HEK293 (cell line): Measurements from ENCODE around the gene FBXL7.

Source experiments
- CTCF ChIA-PET: fragments of 350-600 bp; formaldehyde crosslinking; extraction: SDS; loops from one replicate; lab custom pipeline; 2021; ENCODE audit warnings: antibody characterized with exemption; lab: Yijun Ruan, JAX
- POLR2A ChIA-PET: fragments of 300-600 bp; formaldehyde crosslinking; extraction: SDS; loops from one replicate; lab custom pipeline; 2020; ENCODE audit warnings: antibody characterized with exemption, inconsistent platforms; lab: Yijun Ruan, JAX
- H3K27ac ChIP-seq: fragments of 200-500 bp; sonication (Bioruptor generic); 2 replicates; pipeline ENCODE4 v1.5.1; 2014; ENCODE audit warnings: low read depth, low read length, control low read depth, inconsistent platforms; ENCODE audit errors: extremely low read depth
- H3K36me3 ChIP-seq, 2 experiments: fragments of 200-500 bp in 1 of 2; sonication (Bioruptor generic) in 1 of 2; 1 replicate in 1 of 2; 2 replicates in 1 of 2; pipeline ENCODE4 v1.5.1; 2014 to 2017; ENCODE audit warnings: inconsistent platforms in 2 of 2, low read length in 2 of 2; ENCODE audit not compliant: control insufficient read depth in 2 of 2, insufficient read depth in 1 of 2
- H3K4me1 ChIP-seq: fragments of 200-500 bp; sonication (Bioruptor generic); 2 replicates; pipeline ENCODE4 v1.5.1; 2014; ENCODE audit warnings: mild to moderate bottlenecking, low read length, inconsistent platforms; ENCODE audit not compliant: control insufficient read depth, insufficient read depth
- H3K4me3 ChIP-seq: 2 replicates; pipeline ENCODE4 v1.5.1; 2011; ENCODE audit warnings: low read depth, mild to moderate bottlenecking, control low read depth, low read length, moderate library complexity
- H3K9me3 ChIP-seq: fragments of 200-500 bp; sonication (Bioruptor generic); 2 replicates; pipeline ENCODE4 v1.5.1; 2014; ENCODE audit warnings: low read depth, low read length, inconsistent platforms; ENCODE audit not compliant: control insufficient read depth, insufficient read depth
- AEBP2 ChIP-seq: fragments of 450-650 bp; formaldehyde crosslinking; IDR thresholded peaks from 2 replicates; pipeline ENCODE4 v1.5.1; 2016; ENCODE audit warnings: missing biosample characterization, missing genetic modification characterization, borderline replicate concordance
- FEZF1 ChIP-seq: fragments of 450-650 bp; formaldehyde crosslinking; IDR thresholded peaks from 2 replicates; pipeline ENCODE4 v1.5.1; 2016; ENCODE audit warnings: missing biosample characterization, missing genetic modification characterization
- GLI2 ChIP-seq: fragments of 450-650 bp; formaldehyde crosslinking; IDR thresholded peaks from 2 replicates; pipeline ENCODE4; 2017; ENCODE audit warnings: missing biosample characterization, missing genetic modification characterization, low read depth, borderline replicate concordance
- GLIS2 ChIP-seq: fragments of 450-650 bp; formaldehyde crosslinking; IDR thresholded peaks from 2 replicates; pipeline ENCODE4 v1.5.1; 2016; ENCODE audit warnings: missing biosample characterization, missing genetic modification characterization
- HOXA7 ChIP-seq: sonication (generic); formaldehyde crosslinking; IDR thresholded peaks from 2 replicates; pipeline ENCODE4 v1.8.1; 2022; ENCODE audit warnings: missing genetic modification reagents, borderline replicate concordance
- INSM2 ChIP-seq: fragments of 450-650 bp; formaldehyde crosslinking; IDR thresholded peaks from 2 replicates; pipeline ENCODE4 v1.5.1; 2016; ENCODE audit warnings: missing biosample characterization, missing genetic modification characterization
- KLF17 ChIP-seq: fragments of 450-650 bp; formaldehyde crosslinking; IDR thresholded peaks from 2 replicates; pipeline ENCODE4 v1.5.1; 2016; ENCODE audit warnings: missing biosample characterization, missing genetic modification characterization
- OVOL3 ChIP-seq: fragments of 450-650 bp; formaldehyde crosslinking; IDR thresholded peaks from 2 replicates; pipeline ENCODE4 v1.5.1; 2016; ENCODE audit warnings: missing biosample characterization, missing genetic modification characterization
- TCF7L2 ChIP-seq: IDR thresholded peaks from 2 replicates; pipeline ENCODE4 v1.6.1; 2011; ENCODE audit warnings: low read depth, mild to moderate bottlenecking, inconsistent platforms, low read length, moderate library complexity, borderline replicate concordance
- ZBTB17 ChIP-seq: fragments of 450-650 bp; formaldehyde crosslinking; IDR thresholded peaks from 2 replicates; pipeline ENCODE4 v1.5.1; 2016; ENCODE audit warnings: missing biosample characterization, missing genetic modification characterization
- ZBTB20 ChIP-seq: fragments of 450-650 bp; formaldehyde crosslinking; IDR thresholded peaks from 2 replicates; pipeline ENCODE4 v1.5.1; 2016; ENCODE audit warnings: missing biosample characterization, missing genetic modification characterization
- ZBTB8A ChIP-seq: fragments of 450-650 bp; formaldehyde crosslinking; IDR thresholded peaks from 2 replicates; pipeline ENCODE4 v1.5.1; 2016; ENCODE audit warnings: missing biosample characterization, missing genetic modification characterization
- ZEB2 ChIP-seq: fragments of 450-650 bp; formaldehyde crosslinking; IDR thresholded peaks from 2 replicates; pipeline ENCODE4 v1.5.1; 2016; ENCODE audit warnings: missing biosample characterization, missing genetic modification characterization
- ZFP3 ChIP-seq: fragments of 450-650 bp; formaldehyde crosslinking; IDR thresholded peaks from 2 replicates; pipeline ENCODE4 v1.5.1; 2016; ENCODE audit warnings: low read depth, missing biosample characterization, missing genetic modification characterization
- ZNF155 ChIP-seq: fragments of 450-650 bp; formaldehyde crosslinking; IDR thresholded peaks from 2 replicates; pipeline ENCODE4 v1.5.1; 2016; ENCODE audit warnings: missing biosample characterization, missing genetic modification characterization
- ZNF266 ChIP-seq: fragments of 450-650 bp; formaldehyde crosslinking; IDR thresholded peaks from 2 replicates; pipeline ENCODE4 v1.5.1; 2016; ENCODE audit warnings: missing biosample characterization, missing genetic modification characterization, low read depth
- ZNF274 ChIP-seq, 2 experiments: fragments of 200-500 bp in 1 of 2; fragments of 450-650 bp in 1 of 2; sonication (Bioruptor generic) in 1 of 2; formaldehyde crosslinking in 1 of 2; IDR thresholded peaks; 2 replicates each; pipeline versions ENCODE4 v1.5.1 to v1.6.1; 2014 to 2016; ENCODE audit warnings: borderline replicate concordance in 1 of 2, inconsistent platforms in 1 of 2, low read length in 1 of 2, missing biosample characterization in 1 of 2, missing genetic modification characterization in 1 of 2
- ZNF324 ChIP-seq: fragments of 450-650 bp; formaldehyde crosslinking; IDR thresholded peaks from 2 replicates; pipeline ENCODE4 v1.5.1; 2016; ENCODE audit warnings: missing biosample characterization, missing genetic modification characterization
- ZNF404 ChIP-seq: fragments of 450-650 bp; formaldehyde crosslinking; IDR thresholded peaks from 2 replicates; pipeline ENCODE4 v1.5.1; 2017; ENCODE audit warnings: missing biosample characterization, missing genetic modification characterization
- ZNF501 ChIP-seq: fragments of 450-650 bp; formaldehyde crosslinking; IDR thresholded peaks from 2 replicates; pipeline ENCODE4 v1.5.1; 2016; ENCODE audit warnings: missing biosample characterization, missing genetic modification characterization
- ZNF544 ChIP-seq: fragments of 450-650 bp; formaldehyde crosslinking; IDR thresholded peaks from 2 replicates; pipeline ENCODE4 v1.5.0; 2017; ENCODE audit warnings: missing biosample characterization, missing genetic modification characterization
- ZNF555 ChIP-seq: fragments of 450-650 bp; formaldehyde crosslinking; conservative IDR thresholded peaks from 2 replicates; pipeline ENCODE4 v1.5.1; 2017; ENCODE audit warnings: missing biosample characterization, mild to moderate bottlenecking, missing genetic modification characterization, inconsistent platforms
- ZNF571 ChIP-seq: fragments of 450-650 bp; formaldehyde crosslinking; IDR thresholded peaks from 2 replicates; pipeline ENCODE4 v1.5.0; 2017; ENCODE audit warnings: missing biosample characterization, missing genetic modification characterization
- ZNF785 ChIP-seq: fragments of 450-650 bp; formaldehyde crosslinking; IDR thresholded peaks from 2 replicates; pipeline ENCODE4 v1.5.1; 2016; ENCODE audit warnings: missing biosample characterization, missing genetic modification characterization
- ZSCAN30 ChIP-seq: fragments of 450-650 bp; IDR thresholded peaks from 2 replicates; pipeline ENCODE4 v1.5.1; 2018; ENCODE audit warnings: missing biosample characterization, mild to moderate bottlenecking, missing genetic modification characterization, moderate library complexity
- ZXDB ChIP-seq: fragments of 450-650 bp; formaldehyde crosslinking; IDR thresholded peaks from 2 replicates; pipeline ENCODE4 v1.5.1; 2016; ENCODE audit warnings: missing biosample characterization, missing genetic modification characterization
- TF ChIP-seq, protein P1 (sequence below): fragments of 450-650 bp; formaldehyde crosslinking; IDR thresholded peaks from 2 replicates; pipeline ENCODE4 v1.5.1; 2016; ENCODE audit warnings: missing biosample characterization, missing genetic modification characterization
- TF ChIP-seq, protein P2 (sequence below): fragments of 450-650 bp; formaldehyde crosslinking; IDR thresholded peaks from 2 replicates; pipeline ENCODE4 v1.5.1; 2016; ENCODE audit warnings: missing biosample characterization, missing genetic modification characterization

The FBXL7 gene

DNA sequence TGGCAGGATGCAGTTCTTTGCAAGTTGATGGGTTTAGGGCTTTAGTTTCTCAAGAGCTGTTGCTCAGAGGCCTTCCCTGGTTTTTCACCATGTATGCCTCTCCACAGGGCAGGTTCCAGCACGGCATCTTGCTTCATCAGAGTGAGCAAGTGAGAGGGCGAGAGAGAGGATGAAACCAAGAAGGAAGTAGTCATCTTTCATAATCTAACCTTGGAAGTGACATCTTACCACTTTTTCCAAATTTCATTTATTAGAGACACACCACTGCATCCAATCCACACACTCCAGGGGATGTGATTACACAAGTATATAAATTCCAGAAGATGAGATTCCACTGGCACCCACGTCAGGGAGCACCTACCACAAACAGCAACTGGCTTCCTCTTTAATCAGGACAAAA, 385.2 kb downstream of the FBXL7 start:
- POLR2A ChIA-PET = no interaction called here

GRCh38 chr5:15886156-15886555, 386.2 kb downstream of the FBXL7 start:
- H3K9me3 ChIP-seq = no peaks in the 10 kb centered on the region; the same call in 1 of the 2 replicates
- ChIA-PET CTCF (interaction anchor here (0.7 kb wide), 1 partner anchor 36 kb away, joined by 3 read pairs; no protein-coding TSS in a partner anchor), POLR2A (no interaction called here)
- no peak overlapping the region for H3K4me3 ChIP-seq
- H3K36me3 ChIP-seq = no peaks in the 10 kb centered on the region
- no peak overlapping the region for H3K27ac ChIP-seq
- no peaks in the 10 kb centered on the region for H3K4me1 ChIP-seq
- TF ChIP-seq ZNF324 (tag by site-specific recombination) (no peak), ZXDB (tag by site-specific recombination) (no peak), HOXA7 (no peak), INSM2 (tag by site-specific recombination) (no peak), ZEB2 (tag by site-specific recombination) (no peak), OVOL3 (no peak), ZNF155 (tag by site-specific recombination) (no peak), ZNF785 (tag by site-specific recombination) (no peak), ZNF501 (tag by site-specific recombination) (no peak), TCF7L2 (no peak)
- TF ChIP-seq, protein P1, sequence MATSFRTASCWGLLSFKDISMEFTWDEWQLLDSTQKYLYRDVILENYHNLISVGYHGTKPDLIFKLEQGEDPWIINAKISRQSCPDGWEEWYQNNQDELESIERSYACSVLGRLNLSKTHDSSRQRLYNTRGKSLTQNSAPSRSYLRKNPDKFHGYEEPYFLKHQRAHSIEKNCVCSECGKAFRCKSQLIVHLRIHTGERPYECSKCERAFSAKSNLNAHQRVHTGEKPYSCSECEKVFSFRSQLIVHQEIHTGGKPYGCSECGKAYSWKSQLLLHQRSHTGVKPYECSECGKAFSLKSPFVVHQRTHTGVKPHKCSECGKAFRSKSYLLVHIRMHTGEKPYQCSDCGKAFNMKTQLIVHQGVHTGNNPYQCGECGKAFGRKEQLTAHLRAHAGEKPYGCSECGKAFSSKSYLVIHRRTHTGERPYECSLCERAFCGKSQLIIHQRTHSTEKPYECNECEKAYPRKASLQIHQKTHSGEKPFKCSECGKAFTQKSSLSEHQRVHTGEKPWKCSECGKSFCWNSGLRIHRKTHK = no peak

More for the DNA sequence above, 385.2 kb downstream of the FBXL7 start:
- no peak overlapping the region for H3K4me3 ChIP-seq
- no peaks in the 10 kb centered on the region for H3K36me3 ChIP-seq
- H3K9me3 ChIP-seq = no peaks in the 10 kb centered on the region; the same call in 1 of the 2 replicates
- CTCF ChIA-PET = no interaction called here
- H3K4me1 ChIP-seq = no peaks in the 10 kb centered on the region
- H3K27ac ChIP-seq = no peak overlapping the region
- TF ChIP-seq ZNF555 (tag by site-specific recombination) = no peak
- no peak for TF ChIP-seq ZNF404
- TF ChIP-seq GLIS2 = no peak
- no peak for TF ChIP-seq ZNF266 (tag by site-specific recombination)
- no peak for TF ChIP-seq KLF17
- no peak for TF ChIP-seq AEBP2
- no peak for TF ChIP-seq ZBTB8A (tag by site-specific recombination)
- TF ChIP-seq ZNF274 (IDR thresholded peaks at IDR 0.05; ENCODE audit: low read length) = no peak
- no peak for TF ChIP-seq ZNF274 (tag by site-specific recombination; IDR thresholded peaks at IDR 0.05; ENCODE audit: borderline replicate concordance)
- TF ChIP-seq ZNF544 (tag by site-specific recombination) = no peak
- no peak for TF ChIP-seq ZSCAN30 (tag by site-specific recombination)
- no peak for TF ChIP-seq ZBTB20 (tag by site-specific recombination)
- no peak for TF ChIP-seq FEZF1 (tag by site-specific recombination)
- no peak for TF ChIP-seq ZBTB17 (tag by site-specific recombination)
- no peak for TF ChIP-seq GLI2
- TF ChIP-seq, protein P2, sequence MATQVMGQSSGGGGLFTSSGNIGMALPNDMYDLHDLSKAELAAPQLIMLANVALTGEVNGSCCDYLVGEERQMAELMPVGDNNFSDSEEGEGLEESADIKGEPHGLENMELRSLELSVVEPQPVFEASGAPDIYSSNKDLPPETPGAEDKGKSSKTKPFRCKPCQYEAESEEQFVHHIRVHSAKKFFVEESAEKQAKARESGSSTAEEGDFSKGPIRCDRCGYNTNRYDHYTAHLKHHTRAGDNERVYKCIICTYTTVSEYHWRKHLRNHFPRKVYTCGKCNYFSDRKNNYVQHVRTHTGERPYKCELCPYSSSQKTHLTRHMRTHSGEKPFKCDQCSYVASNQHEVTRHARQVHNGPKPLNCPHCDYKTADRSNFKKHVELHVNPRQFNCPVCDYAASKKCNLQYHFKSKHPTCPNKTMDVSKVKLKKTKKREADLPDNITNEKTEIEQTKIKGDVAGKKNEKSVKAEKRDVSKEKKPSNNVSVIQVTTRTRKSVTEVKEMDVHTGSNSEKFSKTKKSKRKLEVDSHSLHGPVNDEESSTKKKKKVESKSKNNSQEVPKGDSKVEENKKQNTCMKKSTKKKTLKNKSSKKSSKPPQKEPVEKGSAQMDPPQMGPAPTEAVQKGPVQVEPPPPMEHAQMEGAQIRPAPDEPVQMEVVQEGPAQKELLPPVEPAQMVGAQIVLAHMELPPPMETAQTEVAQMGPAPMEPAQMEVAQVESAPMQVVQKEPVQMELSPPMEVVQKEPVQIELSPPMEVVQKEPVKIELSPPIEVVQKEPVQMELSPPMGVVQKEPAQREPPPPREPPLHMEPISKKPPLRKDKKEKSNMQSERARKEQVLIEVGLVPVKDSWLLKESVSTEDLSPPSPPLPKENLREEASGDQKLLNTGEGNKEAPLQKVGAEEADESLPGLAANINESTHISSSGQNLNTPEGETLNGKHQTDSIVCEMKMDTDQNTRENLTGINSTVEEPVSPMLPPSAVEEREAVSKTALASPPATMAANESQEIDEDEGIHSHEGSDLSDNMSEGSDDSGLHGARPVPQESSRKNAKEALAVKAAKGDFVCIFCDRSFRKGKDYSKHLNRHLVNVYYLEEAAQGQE (tag by site-specific recombination) = no peak
- no peak for TF ChIP-seq ZFP3 (tag by site-specific recombination)
- no peak for TF ChIP-seq ZNF571
